GM21723 (cell line): ENCODE data around the gene ADCY4.
"Not testable (repeated sequence)": the region's sequence is repeated elsewhere in the genome, so short reads cannot be mapped to it uniquely, and the experiment has no call there.

Source experiments
- ATAC-seq: cut with Tn5 transposase; IDR thresholded peaks from one replicate; pipeline ENCODE4 v1.9.1; 2021; ENCODE audit warnings: mild to moderate bottlenecking, moderate library complexity; ENCODE audit not compliant: unreplicated experiment

The ADCY4 gene

GRCh38 chr14:24367514-24368211 lies 32.8 kb upstream of the ADCY4 start, which contains the start of gene NFATC4:
Gene NFATC4 (plus strand): TSS chr14:24368184. CDS start chr14:24368341, 157 bp downstream.
- ATAC-seq, result no peak

- peak; percentile 45 for ATAC-seq
Measured at GRCh38 chr14:24366721-24367513, 32.0 kb upstream of the ADCY4 start.

GRCh38 chr14:24366413-24366720 lies 31.5 kb upstream of the ADCY4 start:
- peak; percentile 48 for ATAC-seq

GRCh38 chr14:24365600-24366412 lies 30.9 kb upstream of the ADCY4 start:
- ATAC-seq, result no peak

GRCh38 chr14:24364841-24365240 lies 30.0 kb upstream of the ADCY4 start:
- no peak for ATAC-seq

GRCh38 chr14:24363401-24363800 lies 28.5 kb upstream of the ADCY4 start:
- no peak for ATAC-seq

GRCh38 chr14:24362241-24362960 lies 27.5 kb upstream of the ADCY4 start:
- no peak for ATAC-seq

- no peak for ATAC-seq
Measured at GRCh38 chr14:24361326-24361725, 26.5 kb upstream of the ADCY4 start.

GRCh38 chr14:24360281-24360680 lies 25.4 kb upstream of the ADCY4 start:
- ATAC-seq, result no peak

GRCh38 chr14:24356208-24356607 lies 21.3 kb upstream of the ADCY4 start:
- no peak for ATAC-seq

GRCh38 chr14:24355009-24355408 lies 20.1 kb upstream of the ADCY4 start:
- ATAC-seq, result no peak

- not testable (repeated sequence) for ATAC-seq
Measured at GRCh38 chr14:24354482-24354825, 19.6 kb upstream of the ADCY4 start.

- no peak for ATAC-seq
Measured at GRCh38 chr14:24353559-24354481, 18.9 kb upstream of the ADCY4 start.

GRCh38 chr14:24351517-24351916 lies 16.6 kb upstream of the ADCY4 start:
- no peak for ATAC-seq

- no peak for ATAC-seq
Measured at GRCh38 chr14:24349742-24350141, 14.9 kb upstream of the ADCY4 start.

GRCh38 chr14:24348186-24348585 lies 13.3 kb upstream of the ADCY4 start:
- no peak for ATAC-seq

- ATAC-seq, result no peak
Measured at GRCh38 chr14:24347134-24347533, 12.3 kb upstream of the ADCY4 start.

- no peak for ATAC-seq
Measured at GRCh38 chr14:24343795-24344660, 9.2 kb upstream of the ADCY4 start.

GRCh38 chr14:24342889-24343288 lies 8.0 kb upstream of the ADCY4 start:
- ATAC-seq, result no peak
